Fibroblast of the conjunctiva (primary cell): ENCODE data around the gene TNFAIP8L2.

ENCODE experiments used
- DNase-seq: peaks from one replicate; pipeline ENCODE4 v3.0.0-alpha.2; 2010; ENCODE audit warnings: low read depth

TNFAIP8L2 gene

GRCh38 chr1:151156515-151156819, at the start of gene TNFAIP8L2:
TSS of gene TNFAIP8L2 (plus strand) at chr1:151156649. CDS start at chr1:151158698, 2,049 bp downstream.
- no peak for DNase-seq

GRCh38 chr1:151106894-151107293, 49.6 kb upstream of the TNFAIP8L2 start:
- DNase-seq: peak; percentile 8

GRCh38 chr1:151108331-151108730, 48.1 kb upstream of the TNFAIP8L2 start:
- DNase-seq: no peak

GRCh38 chr1:151113877-151114276, 42.6 kb upstream of the TNFAIP8L2 start:
- no peak for DNase-seq

- DNase-seq: no peak
These were observed 31.6 kb upstream of the TNFAIP8L2 start for GRCh38 chr1:151124763-151125403.

- no peak for DNase-seq
These were observed 27.6 kb upstream of the TNFAIP8L2 start for GRCh38 chr1:151128800-151129199.

GRCh38 chr1:151130987-151131586, 25.4 kb upstream of the TNFAIP8L2 start:
- peak; percentile 67 for DNase-seq

GRCh38 chr1:151131701-151132334, 24.6 kb upstream of the TNFAIP8L2 start:
- DNase-seq: no peak

GRCh38 chr1:151132335-151133017, 24.0 kb upstream of the TNFAIP8L2 start:
- DNase-seq: no peak

- DNase-seq: no peak
These were observed 23.2 kb upstream of the TNFAIP8L2 start for GRCh38 chr1:151133018-151133806.

GRCh38 chr1:151134396-151134795, 22.1 kb upstream of the TNFAIP8L2 start:
- DNase-seq: no peak

GRCh38 chr1:151134991-151135390, 21.5 kb upstream of the TNFAIP8L2 start:
- DNase-seq: no peak

- DNase-seq: no peak
These were observed 20.7 kb upstream of the TNFAIP8L2 start for GRCh38 chr1:151135433-151136385.

GRCh38 chr1:151137789-151138188, 18.7 kb upstream of the TNFAIP8L2 start:
- no peak for DNase-seq

- no peak for DNase-seq
These were observed 13.9 kb upstream of the TNFAIP8L2 start for GRCh38 chr1:151142411-151143056.

GRCh38 chr1:151143057-151143435, 13.4 kb upstream of the TNFAIP8L2 start:
- DNase-seq: no peak

GRCh38 chr1:151143986-151144385, 12.5 kb upstream of the TNFAIP8L2 start:
- no peak for DNase-seq

GRCh38 chr1:151144474-151145303, 11.8 kb upstream of the TNFAIP8L2 start:
- no peak for DNase-seq

- no peak for DNase-seq
These were observed 11.0 kb upstream of the TNFAIP8L2 start for GRCh38 chr1:151145304-151146071.
